GM12878 (cell line): ENCODE results near the gene TMPRSS11D. TPM values are rescaled to one million over a fixed set of nuclear protein-coding genes. Genes with fewer than 3 reads are reported as not detected.

Experiments used
- ATAC-seq: fragments of 200-7000 bp; cut with Tn5 transposase; 3 replicates; pipeline ENCODE4 v1.9.1; 2020; ENCODE audit warnings: mild to moderate bottlenecking, moderate library complexity
- BruUV-seq: library from RNA; stranded (reverse); fragments of 400-500 nt; replicated peaks from 2 replicates; lab custom pipeline; 2021; lab: Mats Ljungman, UMichigan
- CTCF ChIA-PET: fragments of 300-600 bp; sonication (Branson Sonifier 250); formaldehyde crosslinking; extraction: SDS; loops from one replicate; lab custom pipeline; 2021; ENCODE audit warnings: inconsistent platforms; lab: Yijun Ruan, JAX
- POLR2A ChIA-PET: fragments of 350-600 bp; formaldehyde crosslinking; extraction: SDS; loops from one replicate; lab custom pipeline; 2021; ENCODE audit warnings: inconsistent platforms; lab: Charles Lee
- RAD21 ChIA-PET: fragments of 300-600 bp; sonication (Branson Sonifier 250); formaldehyde crosslinking; loops from one replicate; lab custom pipeline; 2023; ENCODE audit warnings: antibody characterized with exemption; ENCODE audit not compliant: unreplicated experiment; lab: Charles Lee
- SMC1A ChIA-PET: fragments of 300-600 bp; sonication (Branson Sonifier 250); formaldehyde crosslinking; loops from one replicate; lab custom pipeline; 2023; ENCODE audit not compliant: unreplicated experiment, uncharacterized antibody; lab: Charles Lee
- DNase-seq: peaks from one replicate; pipeline ENCODE4 v3.0.0-alpha.2; 2011; ENCODE audit warnings: low read depth, low spot score
- FAIRE-seq: peaks from 3 replicates; lab custom pipeline; 2011; peaks lifted over from hg19 to GRCh38; lab: Jason Lieb, UNC
- H2AFZ ChIP-seq: 2 replicates; pipeline ENCODE4 v1.6.0; 2011; ENCODE audit warnings: low read depth, low read length, control low read depth; ENCODE audit not compliant: control insufficient read depth
- H3K27ac ChIP-seq: 2 replicates; pipeline ENCODE4 v1.5.1; 2011; ENCODE audit warnings: control low read depth; ENCODE audit not compliant: control insufficient read depth, insufficient read depth
- H3K27me3 ChIP-seq, 2 experiments: replicated peaks in 1 of 2; 2 replicates each; pipeline versions ENCODE4 v1.6.0 to v1.6.1; 2011; ENCODE audit warnings: low read length in 1 of 2; ENCODE audit not compliant: control insufficient read depth in 2 of 2, insufficient read depth in 2 of 2
- H3K36me3 ChIP-seq, 2 experiments: 2 replicates each; pipeline ENCODE4 v1.5.1; 2011; ENCODE audit warnings: low read length in 1 of 2; ENCODE audit not compliant: control insufficient read depth in 2 of 2, insufficient read depth in 2 of 2
- H3K4me1 ChIP-seq: 2 replicates; pipeline ENCODE4 v1.6.1; 2011; ENCODE audit warnings: mild to moderate bottlenecking, low read length, moderate library complexity, mixed read lengths; ENCODE audit not compliant: control insufficient read depth, insufficient read depth
- H3K4me2 ChIP-seq: 2 replicates; pipeline ENCODE4 v1.6.0; 2011; ENCODE audit warnings: control low read depth; ENCODE audit not compliant: control insufficient read depth, insufficient read depth
- H3K4me3 ChIP-seq: fragments of 200-600 bp; sonication (generic); 2 replicates; pipeline ENCODE4 v1.5.1; 2016
- H3K79me2 ChIP-seq: 2 replicates; pipeline ENCODE4 v1.6.0; 2011; ENCODE audit warnings: low read length; ENCODE audit not compliant: control insufficient read depth, insufficient read depth
- H3K9ac ChIP-seq: 2 replicates; pipeline ENCODE4 v1.8.0; 2011; ENCODE audit warnings: low read length, control low read depth, mixed read lengths; ENCODE audit not compliant: control insufficient read depth, insufficient read depth
- H3K9me3 ChIP-seq: replicated peaks from 3 replicates; pipeline ENCODE4 v1.5.1; 2011; ENCODE audit warnings: mild to moderate bottlenecking, low read length; ENCODE audit not compliant: control insufficient read depth, insufficient read depth
- H4K20me1 ChIP-seq: 2 replicates; pipeline ENCODE4 v1.6.0; 2011; ENCODE audit not compliant: control insufficient read depth, insufficient read depth
- ATF7 ChIP-seq: fragments of 450-650 bp; IDR thresholded peaks from 2 replicates; pipeline ENCODE4 v1.6.1; 2016; ENCODE audit warnings: low read depth, mild to moderate bottlenecking
- CREB1 ChIP-seq: IDR thresholded peaks from 2 replicates; pipeline ENCODE4 v1.6.1; 2012; ENCODE audit warnings: low read depth, mild to moderate bottlenecking, inconsistent platforms
- ESRRA ChIP-seq: IDR thresholded peaks from 2 replicates; pipeline ENCODE4 v1.6.1; 2012; ENCODE audit warnings: mild to moderate bottlenecking, low read length, improper control_type of control experiment
- JUND ChIP-seq: IDR thresholded peaks from 2 replicates; pipeline ENCODE4 v1.6.1; 2012; ENCODE audit warnings: low read depth, mild to moderate bottlenecking, low read length, improper control_type of control experiment, moderate library complexity
- MTA3 ChIP-seq: IDR thresholded peaks from 2 replicates; pipeline ENCODE4 v1.6.1; 2012; ENCODE audit warnings: low read length, inconsistent platforms, borderline replicate concordance
- NR2C1 ChIP-seq: fragments of 450-650 bp; IDR thresholded peaks from 2 replicates; pipeline ENCODE4 v1.6.1; 2017; ENCODE audit warnings: antibody characterized with exemption, mild to moderate bottlenecking, moderate library complexity
- RB1 ChIP-seq: fragments of 450-650 bp; formaldehyde crosslinking; IDR thresholded peaks from 2 replicates; pipeline ENCODE4 v1.6.1; 2017; ENCODE audit warnings: mild to moderate bottlenecking, borderline replicate concordance
- SMC3 ChIP-seq: IDR thresholded peaks from 2 replicates; pipeline ENCODE4 v1.6.1; 2011; ENCODE audit warnings: low read length, improper control_type of control experiment, borderline replicate concordance
- STAT3 ChIP-seq: IDR thresholded peaks from 2 replicates; pipeline ENCODE4 v1.6.1; 2011; ENCODE audit warnings: low read depth, low read length, improper control_type of control experiment
- ZNF622 ChIP-seq: fragments of 450-650 bp; IDR thresholded peaks from 2 replicates; pipeline ENCODE4 v1.6.1; 2017; ENCODE audit warnings: mild to moderate bottlenecking, inconsistent platforms
- in situ Hi-C: fragments of 300-500 bp; cut with MboI; formaldehyde crosslinking; loops from 9 replicates; pipeline ENCODE4 v1.14.3; 2018; ENCODE audit warnings: mixed read lengths
- intact Hi-C: fragments of 100-400 bp; cut with micrococcal nuclease; formaldehyde crosslinking; loops from one replicate; pipeline ENCODE4 v1.14.2; 2022; ENCODE audit not compliant: unreplicated experiment
- polyA plus RNA-seq, 11 experiments: library from polyadenylated mRNA; depleted of rRNA in 4 of 11; unstranded in 6 of 11; stranded (reverse) in 5 of 11; fragments of >200 nt; fragmentation: Nextera tagmentation in 4 of 11; fragmentation: Illumina TruSeq in 1 of 11; extraction: Ambion mirVana in 4 of 11; extraction: Trizol in 1 of 11; gene quantifications; 1 replicate in 1 of 11; 2 replicates in 10 of 11; pipeline versions ENCODE4 v1.2.1 to v1.2.3, GENCODE V29; 2011 to 2016; ENCODE audit warnings: inconsistent platforms in 2 of 11, missing spikeins in 2 of 11, low read depth in 1 of 11
- total RNA-seq, 4 experiments: library from RNA; depleted of rRNA in 3 of 4; stranded (reverse); fragments of >200 nt in 3 of 4; fragmentation: Illumina TruSeq in 1 of 4; extraction: Trizol in 1 of 4; gene quantifications; 2 replicates each; pipeline versions ENCODE4 v1.2.1 to v1.2.3, GENCODE V29; 2013 to 2021

TMPRSS11D gene
- total and polyA plus RNA-seq, 10 of the 15 experiments (the other 5 are each of a cell fraction or from before 2014, with no cell fraction given) = not detected

DNA sequence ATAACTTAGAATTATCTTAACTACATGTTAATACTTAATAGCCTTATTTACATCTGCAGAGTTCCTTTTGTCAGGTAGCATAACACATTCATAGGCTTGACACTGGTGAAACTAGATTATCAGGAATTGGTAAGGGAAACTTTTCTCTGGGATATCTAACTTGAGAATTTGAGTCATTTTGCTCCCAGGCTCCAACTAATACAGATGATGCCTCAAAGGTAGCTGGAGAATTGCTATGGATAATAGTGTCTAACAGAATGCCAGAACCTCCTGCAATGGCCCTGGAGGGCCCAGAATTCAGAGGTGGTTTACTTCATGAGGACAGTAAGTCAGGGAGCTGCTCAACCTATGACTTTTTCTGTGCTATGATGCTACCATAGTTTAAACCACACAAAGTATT, 13.9 kb upstream of the TMPRSS11D start:
- ATAC-seq (no peak), FAIRE-seq (no peak), DNase-seq (no peak)
- no peak for TF ChIP-seq ATF7
- TF ChIP-seq NR2C1 = no peak
- TF ChIP-seq STAT3 = no peak
- TF ChIP-seq JUND = no peak
- TF ChIP-seq CREB1 = no peak
- TF ChIP-seq ZNF622 = no peak
- no peak for TF ChIP-seq MTA3
- TF ChIP-seq RB1 = no peak
- TF ChIP-seq ESRRA = no peak
- no peak for TF ChIP-seq SMC3
- intact Hi-C loops = no loop called here
- Histone ChIP-seq H3K79me2 (no peaks in the 10 kb centered on the region), H3K27me3 (no peaks in the 10 kb centered on the region), H3K27ac (no peak overlapping the region), H4K20me1 (no peaks in the 10 kb centered on the region), H3K36me3 (no peaks in the 10 kb centered on the region), H2AFZ (no peak overlapping the region), H3K9ac (no peak overlapping the region), H3K4me1 (no peaks in the 10 kb centered on the region), H3K4me3 (no peak overlapping the region), H3K4me2 (no peak overlapping the region), H3K9me3 (no peaks in the 10 kb centered on the region)
- in situ Hi-C loops = no loop called here
- SMC1A ChIA-PET = interaction anchor here (1.8 kb wide), 1 partner anchor 14 kb away, joined by 14 read pairs; no protein-coding TSS in a partner anchor
- no TSS peak for BruUV-seq
- CTCF ChIA-PET = interaction anchor here (1.9 kb wide), 1 partner anchor 13 kb away, joined by 4 read pairs; no protein-coding TSS in a partner anchor
- POLR2A ChIA-PET = interaction anchor here (0.6 kb wide), 1 partner anchor 405 kb away, joined by 3 read pairs; no protein-coding TSS in a partner anchor
- RAD21 ChIA-PET = no interaction called here
